ENCODE data around the gene TRDMT1.

The TRDMT1 gene

GRCh38 chr10:17209302-17209701, 7.8 kb upstream of the TRDMT1 start:
- H3K4me1 ChIP-seq (ENCODE audit: control insufficient read depth, low read length), result peaks cover 4% of the 10 kb centered on the region
- no peak overlapping the region for H3K27ac ChIP-seq (ENCODE audit: low read depth, low read length)
- no peak for TF ChIP-seq EZH2phosphoT487 (IDR thresholded peaks at IDR 0.05; ENCODE audit: borderline replicate concordance, low read length)
- no peaks in the 10 kb centered on the region for H3K9me3 ChIP-seq (ENCODE audit: control insufficient read depth, insufficient read depth, low read length)
- H4K20me1 ChIP-seq (ENCODE audit: control insufficient read depth, insufficient read depth, low read depth, low read length), result no peaks in the 10 kb centered on the region
- H3K79me2 ChIP-seq (ENCODE audit: control insufficient read depth, low read length), result no peaks in the 10 kb centered on the region
- H3K4me3 ChIP-seq (ENCODE audit: low read length), result no peak overlapping the region
- no peaks in the 10 kb centered on the region for H3F3A ChIP-seq (ENCODE audit: control insufficient read depth, insufficient read depth)
- H3K36me3 ChIP-seq (ENCODE audit: control insufficient read depth, low read length), result no peaks in the 10 kb centered on the region
- 0 out of 2 replicates have a peak, but pooled peaks cover 10% of the 10 kb centered on the region for H3K27me3 ChIP-seq (ENCODE audit: control insufficient read depth, low read length)
- H3K4me2 ChIP-seq (ENCODE audit: low read length), result no peak overlapping the region
- no peaks in the 10 kb centered on the region for H3K9me2 ChIP-seq (replicated peaks; ENCODE audit: control insufficient read depth, low read length)

DNA sequence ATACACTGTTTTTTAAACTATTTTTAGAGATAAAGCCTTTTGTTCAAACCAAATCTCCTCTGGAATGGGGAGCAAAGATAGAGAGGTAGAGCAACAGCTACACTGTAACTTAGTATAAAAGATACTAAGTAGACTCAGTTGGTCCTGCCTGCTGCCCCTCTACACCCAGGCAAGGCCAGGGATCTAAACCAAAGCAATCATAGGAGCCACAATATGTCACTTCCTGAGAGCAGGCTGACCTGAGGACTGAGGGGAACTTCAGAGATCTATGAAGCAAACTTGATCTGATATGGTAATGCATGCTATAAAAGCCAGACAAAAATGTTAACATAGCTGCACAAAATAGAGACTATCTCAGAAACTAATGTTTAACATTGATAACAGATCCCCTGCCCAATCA, 7.0 kb upstream of the TRDMT1 start:
- H3K27ac ChIP-seq (ENCODE audit: low read depth, low read length), result no peak overlapping the region
- no peak for TF ChIP-seq EZH2phosphoT487 (IDR thresholded peaks at IDR 0.05; ENCODE audit: borderline replicate concordance, low read length)
- TF ChIP-seq CTCF (IDR thresholded peaks at IDR 0.05; ENCODE audit: low read depth, low read length, poor library complexity, severe bottlenecking), result no peak

GRCh38 chr10:17206210-17206709, 4.8 kb upstream of the TRDMT1 start:
- H3F3A ChIP-seq (ENCODE audit: control insufficient read depth, insufficient read depth), result no peaks in the 10 kb centered on the region
- H3K36me3 ChIP-seq (ENCODE audit: control insufficient read depth, low read length), result no peaks in the 10 kb centered on the region
- no peak for TF ChIP-seq EZH2phosphoT487 (IDR thresholded peaks at IDR 0.05; ENCODE audit: borderline replicate concordance, low read length)
- TF ChIP-seq CTCF (IDR thresholded peaks at IDR 0.05; ENCODE audit: low read depth, low read length, poor library complexity, severe bottlenecking), result no peak
- no peaks in the 10 kb centered on the region for H3K79me2 ChIP-seq (ENCODE audit: control insufficient read depth, low read length)
- H3K4me2 ChIP-seq (ENCODE audit: low read length), result no peak overlapping the region
- H3K4me3 ChIP-seq (ENCODE audit: low read length), result no peak overlapping the region
- no peaks in the 10 kb centered on the region for H3K9me2 ChIP-seq (replicated peaks; ENCODE audit: control insufficient read depth, low read length)
- H3K27ac ChIP-seq (ENCODE audit: low read depth, low read length), result no peak overlapping the region
- H4K20me1 ChIP-seq (ENCODE audit: control insufficient read depth, insufficient read depth, low read depth, low read length), result no peaks in the 10 kb centered on the region
- no peaks in the 10 kb centered on the region for H3K9me3 ChIP-seq (ENCODE audit: control insufficient read depth, insufficient read depth, low read length)
- 0 out of 2 replicates have a peak, but pooled peaks cover 4% of the 10 kb centered on the region for H3K27me3 ChIP-seq (ENCODE audit: control insufficient read depth, low read length)
- peaks cover 9% of the 10 kb centered on the region for H3K4me1 ChIP-seq (ENCODE audit: control insufficient read depth, low read length)

More for the DNA sequence above, 7.0 kb upstream of the TRDMT1 start:
- Histone ChIP-seq H3K27me3 (ENCODE audit: control insufficient read depth, low read length) (0 out of 2 replicates have a peak, but pooled peaks cover 10% of the 10 kb centered on the region), H3K36me3 (ENCODE audit: control insufficient read depth, low read length) (no peaks in the 10 kb centered on the region), H3K9me2 (replicated peaks; ENCODE audit: control insufficient read depth, low read length) (no peaks in the 10 kb centered on the region), H4K20me1 (ENCODE audit: control insufficient read depth, insufficient read depth, low read depth, low read length) (no peaks in the 10 kb centered on the region), H3K4me2 (ENCODE audit: low read length) (no peak overlapping the region), H3K79me2 (ENCODE audit: control insufficient read depth, low read length) (no peaks in the 10 kb centered on the region), H3F3A (ENCODE audit: control insufficient read depth, insufficient read depth) (no peaks in the 10 kb centered on the region), H3K4me3 (ENCODE audit: low read length) (no peak overlapping the region), H3K9me3 (ENCODE audit: control insufficient read depth, insufficient read depth, low read length) (no peaks in the 10 kb centered on the region), H3K4me1 (ENCODE audit: control insufficient read depth, low read length) (peaks cover 4% of the 10 kb centered on the region)

GRCh38 chr10:17203416-17203815, 1.9 kb upstream of the TRDMT1 start:
- Histone ChIP-seq H3K4me2 (ENCODE audit: low read length) (no peak overlapping the region), H3F3A (ENCODE audit: control insufficient read depth, insufficient read depth) (no peaks in the 10 kb centered on the region), H3K9me2 (replicated peaks; ENCODE audit: control insufficient read depth, low read length) (no peaks in the 10 kb centered on the region), H3K27ac (ENCODE audit: low read depth, low read length) (no peak overlapping the region), H3K27me3 (ENCODE audit: control insufficient read depth, low read length) (no peaks in the 10 kb centered on the region), H3K79me2 (ENCODE audit: control insufficient read depth, low read length) (peaks cover 22% of the 10 kb centered on the region), H3K36me3 (ENCODE audit: control insufficient read depth, low read length) (no peaks in the 10 kb centered on the region), H3K4me3 (ENCODE audit: low read length) (no peak overlapping the region), H3K4me1 (ENCODE audit: control insufficient read depth, low read length) (peaks cover 22% of the 10 kb centered on the region), H3K9me3 (ENCODE audit: control insufficient read depth, insufficient read depth, low read length) (no peaks in the 10 kb centered on the region), H4K20me1 (ENCODE audit: control insufficient read depth, insufficient read depth, low read depth, low read length) (no peaks in the 10 kb centered on the region)
- TF ChIP-seq CTCF (IDR thresholded peaks at IDR 0.05; ENCODE audit: low read depth, low read length, poor library complexity, severe bottlenecking) (no peak), EZH2phosphoT487 (IDR thresholded peaks at IDR 0.05; ENCODE audit: borderline replicate concordance, low read length) (no peak)

Data from DOHH2 (cell line).